Activated naive CD4-positive, alpha-beta T cell treated with anti-CD3 and anti-CD28 coated beads, Interleukin-2, amount 50 U/mL, for 24 hours (primary cell): Measurements from ENCODE around the gene AJAP1.
"Not testable (repeated sequence)": the region's sequence is repeated elsewhere in the genome, so short reads cannot be mapped to it uniquely, and the experiment has no call there.

Experiments used
- H3K27ac Mint-ChIP-seq: one replicate; pipeline ENCODE4 v1.8.0; 2021; ENCODE audit warnings: mild to moderate bottlenecking, mixed read lengths
- H3K27me3 Mint-ChIP-seq: one replicate; pipeline ENCODE4 v1.8.0; 2021; ENCODE audit warnings: mixed read lengths
- H3K36me3 Mint-ChIP-seq: one replicate; pipeline ENCODE4 v1.8.0; 2021; ENCODE audit warnings: mixed read lengths
- H3K4me1 Mint-ChIP-seq: one replicate; pipeline ENCODE4 v1.8.0; 2021; ENCODE audit warnings: mixed read lengths
- H3K4me3 Mint-ChIP-seq: one replicate; pipeline ENCODE4 v1.8.0; 2021; ENCODE audit warnings: mild to moderate bottlenecking, mixed read lengths
- H3K9me3 Mint-ChIP-seq: one replicate; pipeline ENCODE4 v1.8.0; 2021; ENCODE audit warnings: mixed read lengths

Gene AJAP1

DNA sequence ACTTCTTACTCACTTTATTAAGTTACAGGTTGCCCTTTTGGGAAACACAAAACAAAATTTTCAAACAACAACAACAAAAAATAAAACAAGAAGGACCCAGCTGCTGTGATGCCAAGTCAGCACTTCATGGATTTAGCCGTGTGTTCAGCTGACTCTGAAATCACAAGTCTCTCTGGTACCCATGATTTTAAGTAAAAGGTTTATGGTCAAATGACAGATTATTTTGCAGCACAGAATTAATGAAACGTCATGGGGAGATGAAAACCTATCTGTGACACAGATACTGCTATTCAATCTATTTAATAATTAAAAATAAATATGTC is 7.1 kb downstream of the AJAP1 start:
- H3K9me3 Mint-ChIP-seq = no peaks in the 10 kb centered on the region
- peaks cover 6% of the 10 kb centered on the region for H3K4me1 Mint-ChIP-seq
- H3K27me3 Mint-ChIP-seq = peaks cover 22% of the 10 kb centered on the region
- H3K27ac Mint-ChIP-seq = no peak overlapping the region
- no peaks in the 10 kb centered on the region for H3K36me3 Mint-ChIP-seq
- no peak overlapping the region for H3K4me3 Mint-ChIP-seq

DNA sequence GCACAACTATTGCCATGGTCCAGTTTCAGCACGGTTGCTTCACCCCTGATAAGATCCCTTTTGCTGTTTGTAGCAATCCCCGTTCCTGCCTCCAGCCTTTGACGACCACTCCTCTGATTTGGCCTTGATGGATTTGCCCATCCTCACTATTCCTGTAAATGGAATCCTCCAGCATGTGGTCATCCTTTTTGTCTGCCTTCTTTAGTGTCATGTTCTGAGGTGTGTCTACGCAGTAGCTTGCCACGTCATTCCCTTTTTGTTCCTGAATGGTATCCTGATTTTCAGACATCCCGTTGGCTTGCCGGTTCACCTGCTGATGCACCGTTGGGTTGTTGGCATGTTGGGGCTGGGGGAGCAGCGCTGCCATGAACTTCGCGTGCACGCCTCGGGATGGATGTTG is 7.8 kb downstream of the AJAP1 start:
- no peak overlapping the region for H3K27ac Mint-ChIP-seq
- no peaks in the 10 kb centered on the region for H3K9me3 Mint-ChIP-seq
- H3K36me3 Mint-ChIP-seq = no peaks in the 10 kb centered on the region
- H3K4me1 Mint-ChIP-seq = peaks cover 4% of the 10 kb centered on the region
- H3K27me3 Mint-ChIP-seq = peaks cover 18% of the 10 kb centered on the region
- H3K4me3 Mint-ChIP-seq = no peak overlapping the region

DNA sequence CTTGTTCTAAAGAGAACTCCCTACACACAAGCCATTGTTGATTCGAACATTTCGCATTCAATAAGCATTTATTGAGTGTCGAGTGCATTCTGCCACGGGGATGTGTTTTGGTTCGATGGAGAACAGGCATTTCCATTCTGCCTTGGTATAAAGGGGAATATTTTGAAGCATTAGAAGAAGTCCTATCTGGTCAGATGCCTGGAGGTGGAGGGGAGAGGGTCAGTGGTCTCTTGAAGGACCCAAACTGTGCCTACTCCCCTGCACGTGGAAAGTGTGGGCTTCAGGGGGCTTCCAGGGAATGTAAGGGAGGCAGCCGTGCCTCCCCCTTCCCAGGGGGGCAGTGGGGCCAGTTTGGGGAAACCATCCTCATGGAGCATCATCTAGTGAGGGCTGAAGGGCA is 8.3 kb downstream of the AJAP1 start:
- Mint-ChIP-seq H3K9me3 (no peaks in the 10 kb centered on the region), H3K27me3 (peaks cover 15% of the 10 kb centered on the region), H3K4me3 (no peak overlapping the region), H3K36me3 (no peaks in the 10 kb centered on the region), H3K27ac (no peak overlapping the region), H3K4me1 (peaks cover 4% of the 10 kb centered on the region)

DNA sequence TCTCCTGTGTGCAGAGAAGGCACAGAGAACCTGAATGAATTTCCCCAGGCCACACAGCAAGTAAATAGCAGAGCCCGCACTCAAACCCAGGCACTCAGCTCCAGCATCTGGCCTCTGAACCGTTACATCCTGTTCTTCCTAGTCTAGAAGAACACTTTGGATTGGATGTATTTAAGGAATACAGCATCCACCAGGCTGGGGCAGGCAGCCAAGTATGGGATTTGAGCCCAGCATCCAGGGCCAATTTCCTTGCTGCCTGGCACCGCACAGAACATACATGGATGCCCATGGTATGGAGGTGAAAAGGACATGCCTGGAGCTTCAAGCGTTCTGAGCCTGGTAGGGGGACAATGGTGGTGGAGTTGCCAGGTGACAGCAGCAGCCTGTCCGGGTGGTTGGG is 9.7 kb downstream of the AJAP1 start:
- Mint-ChIP-seq H3K4me3 (no peak overlapping the region), H3K9me3 (no peaks in the 10 kb centered on the region), H3K4me1 (peaks cover 3% of the 10 kb centered on the region), H3K27me3 (peaks cover 9% of the 10 kb centered on the region), H3K36me3 (no peaks in the 10 kb centered on the region), H3K27ac (no peak overlapping the region)

DNA sequence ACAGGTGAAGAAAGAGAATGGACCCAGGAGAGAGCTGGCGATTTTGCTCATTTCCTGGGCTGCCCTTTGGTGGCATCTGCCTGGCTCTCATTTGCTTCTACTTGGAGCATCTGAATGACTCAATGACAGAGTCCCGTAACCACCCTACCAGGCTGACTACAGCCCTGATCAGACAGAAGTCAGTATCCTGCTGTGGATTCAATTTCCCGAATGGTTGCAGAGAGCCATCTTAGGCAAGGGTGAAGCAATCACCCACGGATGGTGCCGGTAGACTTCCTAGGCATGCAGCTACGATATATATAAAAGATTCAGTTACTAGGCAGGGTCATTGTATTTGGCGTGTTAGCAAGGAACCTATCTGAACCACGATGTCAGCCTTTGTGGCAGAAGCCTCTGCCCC is 10.2 kb downstream of the AJAP1 start:
- Mint-ChIP-seq H3K36me3 (no peaks in the 10 kb centered on the region), H3K9me3 (no peaks in the 10 kb centered on the region), H3K4me1 (no peaks in the 10 kb centered on the region), H3K4me3 (no peak overlapping the region), H3K27me3 (peaks cover 4% of the 10 kb centered on the region), H3K27ac (no peak overlapping the region)

DNA sequence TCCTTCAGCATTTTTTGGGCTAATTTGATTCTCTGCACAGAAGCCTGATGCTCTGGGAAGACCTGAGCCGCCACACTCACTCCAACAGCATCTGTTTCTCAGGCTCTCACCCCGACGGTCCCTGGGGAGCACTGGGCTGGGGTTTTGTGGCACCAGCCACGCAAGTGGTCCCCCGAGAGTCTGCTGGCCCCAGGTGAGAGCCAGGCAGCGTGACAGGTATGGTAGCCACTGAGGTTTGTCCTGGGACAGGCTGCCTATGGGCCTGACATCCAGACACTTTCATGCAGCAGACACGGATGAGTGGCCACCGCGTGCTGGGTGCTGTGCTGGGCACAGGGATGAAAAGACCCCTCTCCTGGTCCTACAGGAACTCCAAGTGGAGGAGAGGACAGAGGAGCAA is 11.0 kb downstream of the AJAP1 start:
- H3K36me3 Mint-ChIP-seq = no peaks in the 10 kb centered on the region
- H3K27me3 Mint-ChIP-seq = no peaks in the 10 kb centered on the region
- no peak overlapping the region for H3K27ac Mint-ChIP-seq
- no peak overlapping the region for H3K4me3 Mint-ChIP-seq
- H3K4me1 Mint-ChIP-seq = no peaks in the 10 kb centered on the region
- H3K9me3 Mint-ChIP-seq = no peaks in the 10 kb centered on the region

DNA sequence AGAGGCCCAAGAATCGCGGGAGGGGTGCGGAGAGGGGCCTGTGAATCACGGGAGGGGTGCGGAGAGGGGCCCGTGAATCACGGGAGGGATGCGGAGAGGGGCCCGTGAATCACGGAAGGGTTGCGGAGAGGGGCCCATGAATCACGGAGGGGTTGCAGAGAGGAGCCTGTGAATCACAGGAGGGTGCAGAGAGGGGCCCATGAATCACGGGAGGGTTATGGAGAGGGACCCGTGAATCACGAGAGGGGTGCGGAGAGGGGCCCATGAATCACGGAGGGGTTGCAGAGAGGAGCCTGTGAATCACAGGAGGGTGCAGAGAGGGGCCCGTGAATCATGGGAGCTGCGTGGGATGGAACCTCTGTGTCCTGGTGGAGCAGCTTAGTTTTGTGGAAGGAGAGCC is 12.3 kb downstream of the AJAP1 start:
- not testable (repeated sequence) for H3K9me3 Mint-ChIP-seq, H3K4me1 Mint-ChIP-seq, H3K27ac Mint-ChIP-seq, H3K4me3 Mint-ChIP-seq, H3K27me3 Mint-ChIP-seq, H3K36me3 Mint-ChIP-seq

DNA sequence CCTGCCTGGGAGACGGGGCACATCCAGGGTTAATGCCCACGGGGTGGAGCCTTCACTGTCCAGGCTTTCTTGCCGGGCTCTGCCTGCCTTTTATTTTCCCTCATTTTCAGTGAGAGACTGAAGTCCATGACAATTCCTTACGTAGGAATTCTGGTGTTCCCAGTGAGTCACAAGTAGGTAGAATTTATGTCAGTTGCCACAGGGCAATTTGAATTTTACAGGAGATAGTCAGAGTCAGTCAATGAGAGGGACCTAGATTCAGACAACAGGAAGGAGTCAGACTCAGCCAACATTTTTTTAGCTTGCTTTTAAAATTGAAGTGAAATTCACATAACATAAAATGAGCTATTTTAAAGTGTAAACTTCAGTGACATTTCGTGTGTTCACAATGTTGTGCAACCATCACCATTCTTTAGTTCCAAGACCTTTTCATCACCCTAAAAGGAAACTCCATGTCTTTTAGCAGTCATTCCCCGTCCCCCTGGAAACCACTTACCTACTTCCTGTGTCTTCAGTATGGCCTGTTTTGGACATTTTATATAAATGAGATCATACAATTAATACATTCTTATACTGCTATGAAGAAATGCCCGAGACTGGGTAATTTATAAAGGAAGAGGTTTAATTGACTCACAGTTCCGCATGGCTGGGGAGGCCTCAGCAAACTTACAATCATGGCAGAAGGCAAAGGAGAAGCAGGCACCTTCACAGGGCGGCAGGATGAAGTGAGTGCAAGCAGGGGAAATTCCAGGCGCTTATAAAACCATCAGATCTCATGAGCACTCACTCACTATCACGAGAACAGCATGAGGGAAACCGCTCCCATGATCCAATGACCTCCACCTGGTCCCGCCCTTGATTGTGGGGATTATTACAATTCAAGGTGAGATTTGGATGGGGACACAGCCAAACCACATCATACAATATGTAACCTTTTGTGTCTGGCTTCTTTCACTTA is 14.6 kb downstream of the AJAP1 start:
- H3K9me3 Mint-ChIP-seq = no peaks in the 10 kb centered on the region
- H3K4me1 Mint-ChIP-seq = no peaks in the 10 kb centered on the region
- H3K27me3 Mint-ChIP-seq = peaks cover 2% of the 10 kb centered on the region
- H3K4me3 Mint-ChIP-seq = no peak overlapping the region
- H3K27ac Mint-ChIP-seq = no peak overlapping the region
- H3K36me3 Mint-ChIP-seq = no peaks in the 10 kb centered on the region

DNA sequence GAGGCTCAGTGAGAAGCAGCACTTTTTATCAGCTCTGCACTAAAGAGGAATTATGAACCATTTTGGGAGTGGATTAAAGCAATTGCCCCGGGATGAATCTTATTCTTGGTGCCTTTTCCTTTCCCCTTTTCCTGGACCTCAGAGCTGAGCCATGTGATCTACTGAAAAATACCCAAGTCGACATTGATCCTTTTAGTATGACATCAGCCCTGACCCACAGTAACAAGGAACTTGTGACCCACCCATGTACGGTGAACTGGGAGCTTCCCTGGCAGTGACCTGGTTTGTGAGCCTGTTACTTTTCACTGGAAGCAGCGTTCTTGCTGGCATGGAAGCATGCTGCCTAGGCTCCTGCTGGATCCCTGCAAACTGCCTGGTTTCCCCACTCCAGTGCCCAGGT is 15.9 kb downstream of the AJAP1 start:
- H3K4me1 Mint-ChIP-seq = no peaks in the 10 kb centered on the region
- no peak overlapping the region for H3K27ac Mint-ChIP-seq
- H3K36me3 Mint-ChIP-seq = no peaks in the 10 kb centered on the region
- no peaks in the 10 kb centered on the region for H3K9me3 Mint-ChIP-seq
- H3K27me3 Mint-ChIP-seq = peaks cover 2% of the 10 kb centered on the region
- H3K4me3 Mint-ChIP-seq = no peak overlapping the region

DNA sequence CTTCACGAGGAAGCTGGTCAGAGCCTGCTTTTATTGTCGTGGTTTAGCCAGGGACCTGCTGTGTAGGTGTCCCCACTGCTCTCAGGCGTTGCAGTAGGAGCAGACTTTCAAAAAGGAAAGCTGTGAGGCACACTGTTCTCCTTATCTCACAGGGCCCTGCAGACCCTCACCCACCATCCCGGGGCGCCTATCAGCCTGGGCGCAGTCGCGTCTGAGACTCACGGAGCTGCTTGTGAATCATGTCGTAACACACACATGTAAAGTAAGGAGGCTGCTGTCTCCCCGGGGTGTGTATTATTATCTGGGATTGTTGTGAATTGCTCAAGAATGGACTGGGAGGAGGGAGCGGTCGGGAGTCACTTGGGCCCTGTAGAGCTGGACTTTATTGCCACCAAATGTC is 17.4 kb downstream of the AJAP1 start:
- H3K4me3 Mint-ChIP-seq = no peak overlapping the region

DNA sequence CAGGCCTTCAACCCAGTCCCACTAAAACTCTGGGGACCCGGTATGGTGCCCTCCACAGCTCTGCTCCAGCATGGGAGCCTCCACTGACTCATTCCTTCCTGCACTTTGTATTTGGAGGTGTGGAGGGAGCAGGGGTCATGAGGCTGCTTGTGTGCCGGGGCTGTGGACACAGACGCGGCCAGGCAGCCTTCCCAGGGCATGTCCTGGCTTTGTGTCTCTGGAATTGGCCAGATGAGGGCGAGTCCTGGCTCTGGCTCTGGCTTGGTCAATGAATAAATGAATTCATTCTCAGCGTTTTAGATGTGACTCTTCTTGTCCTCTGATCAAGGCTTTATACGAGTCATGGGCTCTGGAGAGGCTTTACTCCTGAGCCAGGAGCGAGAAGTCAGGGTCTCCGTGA is 19.1 kb downstream of the AJAP1 start:
- no peaks in the 10 kb centered on the region for H3K36me3 Mint-ChIP-seq
- H3K9me3 Mint-ChIP-seq = no peaks in the 10 kb centered on the region
- peak overlapping the region; percentile 46 for H3K27ac Mint-ChIP-seq

More for the DNA sequence above, 17.4 kb downstream of the AJAP1 start:
- Mint-ChIP-seq H3K27ac (no peak overlapping the region), H3K4me1 (no peaks in the 10 kb centered on the region), H3K36me3 (no peaks in the 10 kb centered on the region), H3K9me3 (no peaks in the 10 kb centered on the region), H3K27me3 (peaks cover 4% of the 10 kb centered on the region)

DNA sequence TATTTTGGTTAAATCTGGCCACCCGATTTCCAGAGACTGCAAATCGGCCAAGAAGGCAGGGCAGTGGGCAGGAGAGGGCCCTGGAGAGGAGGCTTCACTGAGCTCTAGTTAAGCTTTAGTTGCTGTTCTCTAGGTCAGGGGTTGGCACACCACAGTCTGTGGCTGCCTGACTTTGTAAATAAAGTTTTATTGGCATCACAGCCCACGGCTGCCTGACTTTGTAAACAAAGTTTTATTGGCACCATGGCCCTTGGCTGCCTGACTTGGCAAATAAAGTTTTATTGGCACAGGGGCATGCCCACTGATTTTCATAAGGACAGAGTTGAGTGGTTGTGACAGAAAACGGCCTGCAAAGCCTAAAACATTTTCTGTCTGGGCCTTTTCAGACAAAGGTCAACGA is 19.7 kb downstream of the AJAP1 start:
- no peak overlapping the region for H3K27ac Mint-ChIP-seq
- no peak overlapping the region for H3K4me3 Mint-ChIP-seq

More for the DNA sequence above, 19.1 kb downstream of the AJAP1 start:
- Mint-ChIP-seq H3K27me3 (peaks cover 4% of the 10 kb centered on the region), H3K4me3 (no peak overlapping the region), H3K4me1 (no peaks in the 10 kb centered on the region)

DNA sequence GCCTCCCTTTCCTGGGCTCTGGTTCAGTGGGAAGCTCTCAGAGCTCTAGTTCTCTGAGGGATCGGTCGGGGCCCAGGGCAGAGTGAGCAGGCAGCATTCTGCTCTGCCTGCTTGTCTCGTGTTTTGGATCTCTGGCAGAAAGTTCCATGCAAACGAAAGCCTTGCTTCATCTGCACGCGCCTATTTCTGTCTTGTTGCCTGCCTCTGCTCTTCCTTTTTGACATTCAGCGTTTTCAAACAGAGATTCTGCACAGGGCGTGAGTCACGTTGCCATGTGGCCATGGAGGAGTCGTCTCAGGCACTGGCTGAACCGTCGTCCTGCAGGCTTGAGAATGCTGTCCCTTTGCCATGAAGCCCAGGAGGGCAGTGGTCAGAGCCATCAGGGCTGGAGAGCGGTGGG is 20.3 kb downstream of the AJAP1 start:
- Mint-ChIP-seq H3K9me3 (no peaks in the 10 kb centered on the region), H3K4me3 (no peak overlapping the region), H3K27me3 (peaks cover 4% of the 10 kb centered on the region), H3K4me1 (no peaks in the 10 kb centered on the region), H3K27ac (no peak overlapping the region), H3K36me3 (no peaks in the 10 kb centered on the region)

More for the DNA sequence above, 19.7 kb downstream of the AJAP1 start:
- peaks cover 4% of the 10 kb centered on the region for H3K27me3 Mint-ChIP-seq
- no peaks in the 10 kb centered on the region for H3K9me3 Mint-ChIP-seq
- H3K4me1 Mint-ChIP-seq = no peaks in the 10 kb centered on the region
- H3K36me3 Mint-ChIP-seq = no peaks in the 10 kb centered on the region

DNA sequence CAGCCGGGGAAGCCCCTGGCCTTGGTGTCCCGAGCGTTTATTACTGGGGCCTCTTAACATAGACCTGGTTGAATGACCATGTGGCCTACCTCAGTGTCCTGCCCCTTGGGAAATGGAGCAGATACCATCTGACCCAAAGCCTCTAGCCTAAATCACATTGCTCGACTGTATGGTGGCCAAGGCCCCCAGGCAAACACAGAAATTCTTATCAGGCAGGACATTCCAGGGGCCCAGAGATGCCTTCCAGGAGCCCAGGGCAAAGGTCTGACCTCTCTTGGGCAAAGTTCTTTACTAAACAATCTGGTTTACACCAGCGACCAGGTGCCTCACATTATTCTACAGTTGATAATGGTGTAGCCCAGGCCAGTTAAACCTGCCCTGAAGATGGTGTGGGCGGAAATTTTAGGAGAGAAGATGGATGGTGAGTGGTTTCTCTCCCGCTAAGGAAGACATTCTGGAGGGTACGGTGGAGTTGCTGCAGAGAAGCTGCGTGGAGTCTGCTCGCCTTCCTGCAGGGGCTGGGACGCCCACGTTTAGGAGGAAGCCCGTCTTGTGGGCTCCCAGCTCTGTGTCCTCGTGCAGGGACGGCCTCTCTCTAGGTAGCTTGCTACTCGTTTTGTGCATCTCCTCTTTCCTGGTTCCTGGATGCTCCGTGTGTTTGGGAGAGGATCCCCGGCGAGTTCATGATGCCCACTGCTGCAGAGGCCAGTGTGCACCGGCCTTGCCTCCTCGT is 21.2 kb downstream of the AJAP1 start:
- Mint-ChIP-seq H3K27ac (no peak overlapping the region), H3K4me3 (no peak overlapping the region), H3K9me3 (peaks cover under 1% of the 10 kb centered on the region), H3K27me3 (peaks cover 4% of the 10 kb centered on the region), H3K4me1 (no peaks in the 10 kb centered on the region), H3K36me3 (no peaks in the 10 kb centered on the region)

DNA sequence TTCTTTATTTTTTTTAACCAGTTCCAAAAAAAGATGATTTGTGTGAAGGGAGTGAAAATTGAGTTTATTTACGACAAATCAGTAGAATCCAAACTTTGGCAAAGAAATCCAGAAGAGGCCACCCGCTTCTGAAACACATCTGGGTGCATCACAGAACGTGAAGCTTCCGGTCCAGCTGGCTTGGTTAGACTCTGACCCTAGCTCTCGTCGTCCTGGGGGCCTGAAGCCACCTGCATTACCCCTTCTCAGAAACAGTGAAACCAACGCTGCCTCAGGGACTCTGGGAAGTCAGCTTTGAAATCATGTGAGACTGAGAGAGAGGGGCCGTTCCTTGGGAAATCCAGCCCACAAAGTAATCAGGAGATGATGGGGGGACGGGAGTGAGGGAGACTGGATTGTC is 21.8 kb downstream of the AJAP1 start:
- Mint-ChIP-seq H3K27ac (no peak overlapping the region), H3K9me3 (peaks cover 5% of the 10 kb centered on the region), H3K36me3 (no peaks in the 10 kb centered on the region), H3K4me1 (no peaks in the 10 kb centered on the region), H3K4me3 (no peak overlapping the region), H3K27me3 (peaks cover 4% of the 10 kb centered on the region)

DNA sequence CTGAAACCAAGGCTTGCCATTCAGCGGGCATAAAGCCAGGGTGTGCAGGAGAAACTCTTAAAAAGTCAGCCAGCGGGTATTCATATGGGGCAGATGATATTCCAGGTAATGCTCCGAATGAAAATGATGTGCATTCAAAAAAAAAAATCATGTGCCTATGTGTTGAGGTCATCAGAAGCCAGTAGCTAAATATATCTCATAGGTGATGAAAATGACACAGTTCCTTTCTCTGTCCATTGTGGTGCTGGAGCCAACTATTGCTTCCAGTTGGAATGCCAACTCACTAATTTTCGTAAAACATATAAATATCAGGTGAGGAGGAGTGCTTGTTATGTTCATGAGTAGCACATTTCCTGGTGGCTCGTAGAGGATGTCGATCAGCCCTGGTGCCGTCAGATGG is 23.2 kb downstream of the AJAP1 start:
- Mint-ChIP-seq H3K4me1 (no peaks in the 10 kb centered on the region), H3K36me3 (no peaks in the 10 kb centered on the region), H3K27me3 (peaks cover 3% of the 10 kb centered on the region), H3K4me3 (no peak overlapping the region), H3K27ac (no peak overlapping the region), H3K9me3 (peaks cover 5% of the 10 kb centered on the region)
